ENCODE data around the gene ZNF490.
"Not testable (repeated sequence)": the region's sequence is repeated elsewhere in the genome, so short reads cannot be mapped to it uniquely, and the experiment has no call there.

ZNF490 gene

DNA sequence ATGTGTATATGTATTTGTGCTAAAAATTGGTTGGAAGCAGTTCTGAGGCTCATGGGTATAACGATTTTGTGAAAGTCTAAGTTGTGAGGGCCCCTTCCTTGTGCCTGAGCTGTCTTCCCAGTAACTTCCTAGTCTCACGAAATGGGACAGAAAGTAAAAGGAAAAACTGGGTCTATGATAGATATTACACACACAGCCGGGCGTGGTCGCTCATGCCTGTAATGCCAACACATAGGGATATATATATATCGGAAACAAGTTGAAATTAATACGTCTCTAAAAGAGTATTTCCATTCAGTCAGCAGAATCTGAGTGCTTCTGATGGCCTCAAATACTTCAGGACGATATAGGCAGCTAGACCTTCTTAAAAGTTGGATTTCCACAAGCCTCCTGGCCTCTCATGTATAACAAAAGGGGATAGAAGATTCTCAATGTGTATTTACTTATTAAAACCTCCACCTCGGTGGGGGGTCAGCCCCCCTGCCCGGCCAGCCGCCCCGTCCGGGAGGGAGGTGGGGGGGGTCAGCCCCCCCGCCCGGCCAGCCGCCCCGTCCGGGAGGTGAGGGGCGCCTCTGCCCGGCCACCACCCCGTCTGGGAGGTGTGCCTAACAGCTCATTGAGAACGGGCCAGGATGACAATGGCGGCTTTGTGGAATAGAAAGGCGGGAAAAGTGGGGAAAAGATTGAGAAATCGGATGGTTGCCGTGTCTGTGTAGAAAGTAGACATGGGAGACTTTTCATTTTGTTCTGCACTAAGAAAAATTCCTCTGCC, 10.8 kb upstream of the ZNF490 start:
- not testable (repeated sequence) for H3K4me3 ChIP-seq (ENCODE audit: low read depth, low read length); H3K4me1 ChIP-seq (ENCODE audit: control insufficient read depth, insufficient read depth, low read length); H3K9ac ChIP-seq (ENCODE audit: low read length); H3K27ac ChIP-seq (ENCODE audit: low read depth, low read length); H3K27me3 ChIP-seq (ENCODE audit: control insufficient read depth, insufficient read depth, low read length)
- Histone ChIP-seq H3K36me3 (ENCODE audit: control insufficient read depth, insufficient read depth, low read length) (peaks cover 50% of the 10 kb centered on the region), H3K9me3 (ENCODE audit: control insufficient read depth, insufficient read depth, low read depth, low read length) (peaks cover 39% of the 10 kb centered on the region; the same call in 1 of the 2 replicates)

DNA sequence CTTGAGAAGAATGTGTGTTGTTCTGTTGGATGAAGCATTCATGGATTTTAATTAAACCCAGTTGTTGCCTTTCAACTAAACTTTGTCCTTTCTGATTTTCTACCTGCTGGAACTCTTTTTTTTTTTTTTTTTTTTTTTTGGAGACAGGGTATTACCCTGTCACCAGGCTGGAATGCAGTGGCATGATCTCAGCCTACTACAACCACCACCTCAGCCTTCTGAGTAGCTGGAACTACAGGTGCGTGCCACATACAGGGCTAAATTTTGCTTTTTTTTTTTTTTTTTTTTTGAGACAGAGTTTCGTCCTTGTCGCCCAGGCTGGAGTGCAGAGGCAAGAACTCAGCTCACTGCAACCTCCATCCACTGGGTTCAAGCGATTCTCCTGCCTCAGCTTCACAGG, 7.0 kb upstream of the ZNF490 start:
- no peak overlapping the region for H3K4me3 ChIP-seq (ENCODE audit: low read depth, low read length)
- no peak overlapping the region for H3K27ac ChIP-seq (ENCODE audit: low read depth, low read length)
- no peak overlapping the region for H3K9ac ChIP-seq (ENCODE audit: low read length)
- H3K27me3 ChIP-seq (ENCODE audit: control insufficient read depth, insufficient read depth, low read length) = no peaks in the 10 kb centered on the region
- H3K36me3 ChIP-seq (ENCODE audit: control insufficient read depth, insufficient read depth, low read length) = peaks cover 43% of the 10 kb centered on the region
- peaks cover 27% of the 10 kb centered on the region; the same call in 1 of the 2 replicates for H3K9me3 ChIP-seq (ENCODE audit: control insufficient read depth, insufficient read depth, low read depth, low read length)
- no peaks in the 10 kb centered on the region for H3K4me1 ChIP-seq (ENCODE audit: control insufficient read depth, insufficient read depth, low read length)

DNA sequence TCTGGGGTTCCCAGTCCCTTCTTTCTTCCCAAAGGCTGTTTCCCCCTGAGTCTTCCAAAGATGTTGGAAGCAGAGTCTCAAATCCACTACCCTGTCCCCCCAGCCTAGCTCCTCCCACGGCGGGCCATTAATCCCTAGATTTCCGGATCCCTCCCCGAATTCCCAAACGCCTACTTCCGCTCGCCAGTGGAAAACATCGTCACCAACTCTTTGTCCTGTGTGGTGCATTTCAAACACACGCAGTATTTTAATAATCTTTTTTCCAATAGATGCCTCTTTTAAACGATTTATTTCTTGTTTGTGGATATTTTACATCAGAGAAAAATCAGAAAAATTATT, 717 bp upstream of the ZNF490 start:
- Histone ChIP-seq H3K36me3 (ENCODE audit: control insufficient read depth, insufficient read depth, low read length) (peaks cover 34% of the 10 kb centered on the region), H3K4me1 (ENCODE audit: control insufficient read depth, insufficient read depth, low read length) (no peaks in the 10 kb centered on the region), H3K9me3 (ENCODE audit: control insufficient read depth, insufficient read depth, low read depth, low read length) (peaks cover 3% of the 10 kb centered on the region; the same call in 1 of the 2 replicates)

DNA sequence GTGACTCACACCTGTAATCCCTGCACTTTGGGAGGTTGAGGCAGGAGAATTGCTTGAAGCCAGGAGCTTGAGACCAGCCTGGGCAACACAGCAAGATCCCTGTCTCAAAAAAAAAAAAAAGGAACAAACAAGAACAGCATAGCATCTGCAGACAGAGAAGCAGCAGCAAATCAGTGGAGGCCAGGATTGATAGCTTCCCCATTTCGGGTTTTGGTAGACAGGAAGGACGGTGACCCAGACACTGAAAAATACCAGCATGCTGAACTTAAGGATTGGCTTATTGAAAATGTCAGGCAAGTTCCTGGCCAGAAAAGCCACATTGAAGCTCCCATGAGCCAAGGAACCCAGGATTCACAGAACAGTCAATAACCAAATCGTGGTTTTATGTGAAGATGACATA, 3.0 kb downstream of the ZNF490 start:
- Histone ChIP-seq H3K4me1 (ENCODE audit: control insufficient read depth, insufficient read depth, low read length) (no peaks in the 10 kb centered on the region), H3K4me3 (ENCODE audit: low read depth, low read length) (no peak overlapping the region), H3K27me3 (ENCODE audit: control insufficient read depth, insufficient read depth, low read length) (no peaks in the 10 kb centered on the region), H3K9me3 (ENCODE audit: control insufficient read depth, insufficient read depth, low read depth, low read length) (no peaks in the 10 kb centered on the region), H3K36me3 (ENCODE audit: control insufficient read depth, insufficient read depth, low read length) (peaks cover 12% of the 10 kb centered on the region), H3K27ac (ENCODE audit: low read depth, low read length) (no peak overlapping the region), H3K9ac (ENCODE audit: low read length) (no peak overlapping the region)

More for the DNA sequence above, 717 bp upstream of the ZNF490 start:
- H3K27me3 ChIP-seq (ENCODE audit: control insufficient read depth, insufficient read depth, low read length) = no peaks in the 10 kb centered on the region
- H3K4me3 ChIP-seq (ENCODE audit: low read depth, low read length) = peak overlapping the region; percentile 94
- H3K27ac ChIP-seq (ENCODE audit: low read depth, low read length) = peak overlapping the region; percentile 78
- H3K9ac ChIP-seq (ENCODE audit: low read length) = peak overlapping the region; percentile 94

DNA sequence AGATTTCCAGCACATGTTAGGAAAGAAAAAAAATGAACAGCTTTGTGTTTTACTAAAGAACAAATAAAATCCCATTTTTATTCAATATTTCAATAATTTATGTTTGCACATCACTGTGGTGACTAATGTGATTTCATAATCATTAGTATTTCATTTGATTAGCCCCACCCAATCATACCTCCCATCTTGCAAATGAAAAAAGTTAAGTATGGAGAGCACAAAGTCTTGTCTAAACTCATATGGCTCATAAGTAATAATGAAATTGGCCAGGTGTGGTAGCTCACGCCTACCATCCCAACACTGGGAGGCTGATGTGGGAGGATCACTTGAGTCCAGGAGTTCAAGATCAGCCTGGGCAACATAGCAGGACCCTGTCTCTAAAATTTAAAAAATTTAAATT, 3.8 kb downstream of the ZNF490 start:
- no peak overlapping the region for H3K9ac ChIP-seq (ENCODE audit: low read length)
- no peaks in the 10 kb centered on the region for H3K4me1 ChIP-seq (ENCODE audit: control insufficient read depth, insufficient read depth, low read length)
- H3K27ac ChIP-seq (ENCODE audit: low read depth, low read length) = no peak overlapping the region
- H3K9me3 ChIP-seq (ENCODE audit: control insufficient read depth, insufficient read depth, low read depth, low read length) = no peaks in the 10 kb centered on the region
- peaks cover 10% of the 10 kb centered on the region for H3K36me3 ChIP-seq (ENCODE audit: control insufficient read depth, insufficient read depth, low read length)
- H3K27me3 ChIP-seq (ENCODE audit: control insufficient read depth, insufficient read depth, low read length) = no peaks in the 10 kb centered on the region
- H3K4me3 ChIP-seq (ENCODE audit: low read depth, low read length) = no peak overlapping the region

DNA sequence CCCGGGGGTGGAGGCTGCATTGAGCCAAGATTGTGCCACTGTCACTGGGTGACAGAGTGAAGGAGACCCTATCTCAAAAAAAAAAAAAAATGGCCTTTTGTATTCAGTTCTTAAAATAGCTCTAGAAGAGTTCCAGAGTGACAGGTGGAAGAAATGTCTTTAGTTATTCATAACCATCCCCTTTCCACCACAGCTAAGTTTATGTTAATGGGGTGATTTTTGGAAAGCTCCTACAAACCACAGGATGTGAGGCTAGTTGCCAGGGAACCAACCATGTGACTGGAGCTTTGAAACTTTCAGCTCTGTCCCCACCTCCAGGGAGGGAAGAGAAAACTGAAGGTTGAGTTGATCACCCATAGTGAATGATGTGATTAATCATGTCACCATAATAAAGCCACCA, 6.9 kb downstream of the ZNF490 start:
- no peak overlapping the region for H3K9ac ChIP-seq (ENCODE audit: low read length)
- peaks cover 8% of the 10 kb centered on the region for H3K36me3 ChIP-seq (ENCODE audit: control insufficient read depth, insufficient read depth, low read length)
- no peak overlapping the region for H3K27ac ChIP-seq (ENCODE audit: low read depth, low read length)
- H3K9me3 ChIP-seq (ENCODE audit: control insufficient read depth, insufficient read depth, low read depth, low read length) = no peaks in the 10 kb centered on the region
- H3K4me3 ChIP-seq (ENCODE audit: low read depth, low read length) = no peak overlapping the region
- no peaks in the 10 kb centered on the region for H3K27me3 ChIP-seq (ENCODE audit: control insufficient read depth, insufficient read depth, low read length)
- no peaks in the 10 kb centered on the region for H3K4me1 ChIP-seq (ENCODE audit: control insufficient read depth, insufficient read depth, low read length)

DNA sequence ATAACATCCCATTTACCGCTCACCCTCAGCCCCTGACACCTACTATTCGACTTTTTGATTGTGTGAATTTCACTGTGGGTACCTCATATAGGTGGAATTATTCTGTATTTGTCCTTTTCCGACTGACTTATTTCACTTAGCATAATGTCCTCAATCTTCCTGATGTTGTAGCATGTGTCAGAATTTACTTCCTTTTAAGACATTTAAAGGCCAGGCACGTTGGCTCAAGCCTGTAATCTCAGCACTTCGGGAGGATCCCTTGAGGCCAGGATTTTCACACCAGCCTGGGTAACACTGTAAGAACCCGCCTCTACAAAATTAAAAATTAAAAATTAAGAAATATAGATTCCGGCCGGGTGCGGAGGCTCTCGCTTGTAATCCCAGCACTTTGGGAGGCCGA, 13.0 kb downstream of the ZNF490 start:
- H3K27ac ChIP-seq (ENCODE audit: low read depth, low read length) = no peak overlapping the region
- H3K9me3 ChIP-seq (ENCODE audit: control insufficient read depth, insufficient read depth, low read depth, low read length) = no peaks in the 10 kb centered on the region
- no peak overlapping the region for H3K4me3 ChIP-seq (ENCODE audit: low read depth, low read length)
- peaks cover 2% of the 10 kb centered on the region; the same call in 1 of the 2 replicates for H3K36me3 ChIP-seq (ENCODE audit: control insufficient read depth, insufficient read depth, low read length)
- H3K4me1 ChIP-seq (ENCODE audit: control insufficient read depth, insufficient read depth, low read length) = no peaks in the 10 kb centered on the region
- no peak overlapping the region for H3K9ac ChIP-seq (ENCODE audit: low read length)
- H3K27me3 ChIP-seq (ENCODE audit: control insufficient read depth, insufficient read depth, low read length) = no peaks in the 10 kb centered on the region

DNA sequence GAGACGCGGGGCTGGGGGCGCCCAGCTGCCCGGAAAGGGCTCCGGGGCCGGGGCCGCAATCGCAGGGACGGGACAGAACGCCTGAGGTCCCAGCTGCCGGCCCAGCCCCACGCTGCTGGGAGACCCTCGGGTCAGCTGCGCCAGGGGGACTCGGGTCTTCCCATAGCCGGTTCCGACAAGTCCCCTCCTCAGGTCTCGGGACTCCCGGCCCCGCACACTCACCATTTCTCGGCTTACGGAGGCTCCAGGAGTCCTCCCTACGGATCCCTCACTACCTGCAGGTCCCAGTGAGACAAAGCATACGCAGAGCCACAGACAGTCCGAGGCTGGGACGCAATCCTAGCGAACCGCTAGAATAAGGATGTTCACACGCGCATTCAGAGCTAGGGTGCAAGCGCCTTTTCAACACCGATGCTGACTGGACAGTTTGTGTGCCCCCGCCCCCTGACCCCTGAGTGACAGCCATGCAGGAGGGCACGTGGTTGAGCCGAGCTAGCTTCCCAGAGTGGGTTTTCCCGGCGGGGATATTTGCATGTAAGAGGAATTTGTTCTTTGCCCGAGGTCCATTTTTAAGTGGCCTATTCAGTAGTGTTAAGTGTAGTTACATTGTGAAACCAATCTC, 13.6 kb downstream of the ZNF490 start:
- Histone ChIP-seq H3K4me1 (ENCODE audit: control insufficient read depth, insufficient read depth, low read length) (no peaks in the 10 kb centered on the region), H3K9me3 (ENCODE audit: control insufficient read depth, insufficient read depth, low read depth, low read length) (no peaks in the 10 kb centered on the region), H3K27ac (ENCODE audit: low read depth, low read length) (no peak overlapping the region), H3K36me3 (ENCODE audit: control insufficient read depth, insufficient read depth, low read length) (peaks cover 2% of the 10 kb centered on the region; the same call in 1 of the 2 replicates), H3K4me3 (ENCODE audit: low read depth, low read length) (peak overlapping the region; percentile 30; the same call in 1 of the 2 replicates), H3K27me3 (ENCODE audit: control insufficient read depth, insufficient read depth, low read length) (no peaks in the 10 kb centered on the region), H3K9ac (ENCODE audit: low read length) (no peak overlapping the region)

DNA sequence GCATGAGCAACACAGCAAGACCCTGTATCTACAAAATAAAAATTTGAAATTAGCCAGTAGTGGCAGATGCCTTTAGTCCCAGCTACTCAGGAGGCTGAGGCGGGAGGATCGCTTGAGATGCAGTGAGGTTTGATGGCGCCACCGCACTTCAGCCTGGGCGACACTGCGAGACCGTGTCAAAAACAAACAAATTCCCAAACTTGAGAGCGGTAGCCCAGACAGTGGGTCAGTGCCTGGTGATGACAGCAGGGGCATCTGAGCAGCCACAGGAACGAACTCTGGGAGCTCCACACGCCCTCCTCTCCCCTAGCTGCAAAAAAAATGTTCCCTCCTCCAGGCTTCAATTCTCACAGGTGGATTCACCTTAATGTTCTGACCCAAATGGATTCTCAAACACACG, 14.1 kb downstream of the ZNF490 start:
- no peaks in the 10 kb centered on the region for H3K27me3 ChIP-seq (ENCODE audit: control insufficient read depth, insufficient read depth, low read length)
- H3K9ac ChIP-seq (ENCODE audit: low read length) = no peak overlapping the region
- H3K9me3 ChIP-seq (ENCODE audit: control insufficient read depth, insufficient read depth, low read depth, low read length) = no peaks in the 10 kb centered on the region
- H3K27ac ChIP-seq (ENCODE audit: low read depth, low read length) = no peak overlapping the region
- H3K36me3 ChIP-seq (ENCODE audit: control insufficient read depth, insufficient read depth, low read length) = peaks cover 2% of the 10 kb centered on the region; the same call in 1 of the 2 replicates
- H3K4me3 ChIP-seq (ENCODE audit: low read depth, low read length) = no peak overlapping the region
- H3K4me1 ChIP-seq (ENCODE audit: control insufficient read depth, insufficient read depth, low read length) = no peaks in the 10 kb centered on the region

DNA sequence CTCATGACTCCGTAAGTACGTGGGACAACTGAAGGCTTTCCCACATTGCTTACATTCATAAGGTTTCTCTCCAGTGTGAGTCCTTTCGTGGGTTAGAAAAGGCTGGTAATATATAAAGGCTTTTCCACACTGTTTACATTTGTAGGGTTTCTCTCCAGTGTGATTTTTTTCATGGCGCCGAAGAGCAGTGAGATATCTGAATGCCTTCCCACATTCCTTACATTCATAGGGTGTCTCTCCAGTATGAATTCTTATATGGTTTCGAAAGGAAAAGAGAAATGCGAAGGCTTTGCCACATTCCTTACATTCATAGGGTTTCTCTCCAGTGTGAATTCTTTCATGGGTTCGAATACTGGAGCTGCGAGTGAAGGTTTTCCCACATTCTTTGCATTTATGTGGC, 29.5 kb downstream of the ZNF490 start:
- H3K9ac ChIP-seq (ENCODE audit: low read length) = no peak overlapping the region
- H3K4me3 ChIP-seq (ENCODE audit: low read depth, low read length) = no peak overlapping the region
- H3K4me1 ChIP-seq (ENCODE audit: control insufficient read depth, insufficient read depth, low read length) = no peaks in the 10 kb centered on the region
- H3K27ac ChIP-seq (ENCODE audit: low read depth, low read length) = no peak overlapping the region
- no peaks in the 10 kb centered on the region for H3K27me3 ChIP-seq (ENCODE audit: control insufficient read depth, insufficient read depth, low read length)
- H3K36me3 ChIP-seq (ENCODE audit: control insufficient read depth, insufficient read depth, low read length) = peaks cover 49% of the 10 kb centered on the region
- H3K9me3 ChIP-seq (ENCODE audit: control insufficient read depth, insufficient read depth, low read depth, low read length) = peaks cover 37% of the 10 kb centered on the region

DNA sequence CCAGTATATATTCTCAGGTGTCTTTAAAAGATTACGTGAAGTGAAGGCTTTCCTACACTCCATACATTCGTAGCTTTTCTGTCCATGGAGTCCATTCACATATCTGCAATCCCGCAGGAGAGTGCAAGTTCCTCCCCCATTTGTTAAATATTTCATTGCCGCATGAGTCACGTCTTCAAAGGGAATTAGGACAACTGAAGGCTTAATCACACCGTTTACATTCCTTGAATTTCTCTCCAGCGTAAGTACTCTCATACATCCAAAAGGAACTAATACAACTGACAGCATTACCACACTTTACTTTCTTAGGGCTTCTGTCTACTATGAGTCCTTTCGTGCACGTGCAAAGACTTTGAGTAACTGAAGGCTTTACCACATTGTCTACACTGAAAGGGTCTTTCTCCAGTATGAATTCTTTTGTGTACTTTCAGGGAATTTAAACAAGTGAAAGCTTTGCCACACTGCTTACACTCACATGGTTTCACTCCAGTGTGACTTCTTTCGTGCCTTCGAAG, 30.4 kb downstream of the ZNF490 start:
- Histone ChIP-seq H3K36me3 (ENCODE audit: control insufficient read depth, insufficient read depth, low read length) (peaks cover 49% of the 10 kb centered on the region), H3K9ac (ENCODE audit: low read length) (no peak overlapping the region), H3K4me1 (ENCODE audit: control insufficient read depth, insufficient read depth, low read length) (no peaks in the 10 kb centered on the region), H3K27me3 (ENCODE audit: control insufficient read depth, insufficient read depth, low read length) (no peaks in the 10 kb centered on the region), H3K9me3 (ENCODE audit: control insufficient read depth, insufficient read depth, low read depth, low read length) (peaks cover 41% of the 10 kb centered on the region), H3K27ac (ENCODE audit: low read depth, low read length) (no peak overlapping the region; the same call in 1 of the 2 replicates), H3K4me3 (ENCODE audit: low read depth, low read length) (no peak overlapping the region)

All from HUES6 (cell line).